HEK293 (cell line): ENCODE results near the gene SARM1.

Experiments used
- CTCF ChIA-PET: fragments of 350-600 bp; formaldehyde crosslinking; extraction: SDS; loops from one replicate; lab custom pipeline; 2021; ENCODE audit warnings: antibody characterized with exemption; lab: Yijun Ruan, JAX
- POLR2A ChIA-PET: fragments of 300-600 bp; formaldehyde crosslinking; extraction: SDS; loops from one replicate; lab custom pipeline; 2020; ENCODE audit warnings: antibody characterized with exemption, inconsistent platforms; lab: Yijun Ruan, JAX
- H3K27ac ChIP-seq: fragments of 200-500 bp; sonication (Bioruptor generic); 2 replicates; pipeline ENCODE4 v1.5.1; 2014; ENCODE audit warnings: low read depth, low read length, control low read depth, inconsistent platforms; ENCODE audit errors: extremely low read depth
- H3K36me3 ChIP-seq, 2 experiments: fragments of 200-500 bp in 1 of 2; sonication (Bioruptor generic) in 1 of 2; 1 replicate in 1 of 2; 2 replicates in 1 of 2; pipeline ENCODE4 v1.5.1; 2014 to 2017; ENCODE audit warnings: inconsistent platforms in 2 of 2, low read length in 2 of 2; ENCODE audit not compliant: control insufficient read depth in 2 of 2, insufficient read depth in 1 of 2
- H3K4me1 ChIP-seq: fragments of 200-500 bp; sonication (Bioruptor generic); 2 replicates; pipeline ENCODE4 v1.5.1; 2014; ENCODE audit warnings: mild to moderate bottlenecking, low read length, inconsistent platforms; ENCODE audit not compliant: control insufficient read depth, insufficient read depth
- H3K4me3 ChIP-seq: 2 replicates; pipeline ENCODE4 v1.5.1; 2011; ENCODE audit warnings: low read depth, mild to moderate bottlenecking, control low read depth, low read length, moderate library complexity
- H3K9me3 ChIP-seq: fragments of 200-500 bp; sonication (Bioruptor generic); 2 replicates; pipeline ENCODE4 v1.5.1; 2014; ENCODE audit warnings: low read depth, low read length, inconsistent platforms; ENCODE audit not compliant: control insufficient read depth, insufficient read depth
- HOXA7 ChIP-seq: sonication (generic); formaldehyde crosslinking; IDR thresholded peaks from 2 replicates; pipeline ENCODE4 v1.8.1; 2022; ENCODE audit warnings: missing genetic modification reagents, borderline replicate concordance
- OVOL3 ChIP-seq: fragments of 450-650 bp; formaldehyde crosslinking; IDR thresholded peaks from 2 replicates; pipeline ENCODE4 v1.5.1; 2016; ENCODE audit warnings: missing biosample characterization, missing genetic modification characterization
- ZBTB21 ChIP-seq: fragments of 450-650 bp; formaldehyde crosslinking; IDR thresholded peaks from 2 replicates; pipeline ENCODE4 v1.5.1; 2017; ENCODE audit warnings: missing biosample characterization, missing genetic modification characterization
- ZBTB8A ChIP-seq: fragments of 450-650 bp; formaldehyde crosslinking; IDR thresholded peaks from 2 replicates; pipeline ENCODE4 v1.5.1; 2016; ENCODE audit warnings: missing biosample characterization, missing genetic modification characterization
- ZNF114 ChIP-seq: fragments of 450-650 bp; formaldehyde crosslinking; IDR thresholded peaks from 2 replicates; pipeline ENCODE4 v1.5.0; 2017; ENCODE audit warnings: missing biosample characterization, missing genetic modification characterization
- ZNF133 ChIP-seq: fragments of 450-650 bp; formaldehyde crosslinking; IDR thresholded peaks from 2 replicates; pipeline ENCODE4 v1.5.1; 2016; ENCODE audit warnings: missing biosample characterization, missing genetic modification characterization
- ZNF174 ChIP-seq: fragments of 450-650 bp; formaldehyde crosslinking; IDR thresholded peaks from 2 replicates; pipeline ENCODE4 v1.5.0; 2017; ENCODE audit warnings: missing biosample characterization, mild to moderate bottlenecking, missing genetic modification characterization
- ZNF2 ChIP-seq: fragments of 450-650 bp; formaldehyde crosslinking; IDR thresholded peaks from 2 replicates; pipeline ENCODE4 v1.5.1; 2016; ENCODE audit warnings: missing biosample characterization, missing genetic modification characterization
- ZNF211 ChIP-seq: fragments of 450-650 bp; formaldehyde crosslinking; IDR thresholded peaks from 2 replicates; pipeline ENCODE4 v1.5.1; 2016; ENCODE audit warnings: low read depth, missing biosample characterization, missing genetic modification characterization
- ZNF792 ChIP-seq: fragments of 450-650 bp; formaldehyde crosslinking; IDR thresholded peaks from 2 replicates; pipeline ENCODE4 v1.5.1; 2016; ENCODE audit warnings: missing biosample characterization, missing genetic modification characterization
- TF ChIP-seq, protein P1 (sequence below): IDR thresholded peaks from 2 replicates; pipeline ENCODE4 v1.6.1; 2011; ENCODE audit warnings: mild to moderate bottlenecking, low read depth, low read length, borderline replicate concordance
- TF ChIP-seq, protein P2 (sequence below): fragments of 450-650 bp; formaldehyde crosslinking; IDR thresholded peaks from 2 replicates; pipeline ENCODE4 v1.5.1; 2016; ENCODE audit warnings: missing biosample characterization, missing genetic modification characterization, borderline replicate concordance
- TF ChIP-seq, protein P3 (sequence below): fragments of 450-650 bp; formaldehyde crosslinking; IDR thresholded peaks from 2 replicates; pipeline ENCODE4 v1.5.1; 2017; ENCODE audit warnings: missing biosample characterization, missing genetic modification characterization
- TF ChIP-seq, protein P4 (sequence below): fragments of 450-650 bp; formaldehyde crosslinking; IDR thresholded peaks from 2 replicates; pipeline ENCODE4 v1.5.1; 2017; ENCODE audit warnings: missing biosample characterization, missing genetic modification characterization
- TF ChIP-seq, protein P5 (sequence below): fragments of 450-650 bp; IDR thresholded peaks from 2 replicates; pipeline ENCODE4 v1.5.1; 2018; ENCODE audit warnings: missing biosample characterization, missing genetic modification characterization

SARM1 gene

DNA sequence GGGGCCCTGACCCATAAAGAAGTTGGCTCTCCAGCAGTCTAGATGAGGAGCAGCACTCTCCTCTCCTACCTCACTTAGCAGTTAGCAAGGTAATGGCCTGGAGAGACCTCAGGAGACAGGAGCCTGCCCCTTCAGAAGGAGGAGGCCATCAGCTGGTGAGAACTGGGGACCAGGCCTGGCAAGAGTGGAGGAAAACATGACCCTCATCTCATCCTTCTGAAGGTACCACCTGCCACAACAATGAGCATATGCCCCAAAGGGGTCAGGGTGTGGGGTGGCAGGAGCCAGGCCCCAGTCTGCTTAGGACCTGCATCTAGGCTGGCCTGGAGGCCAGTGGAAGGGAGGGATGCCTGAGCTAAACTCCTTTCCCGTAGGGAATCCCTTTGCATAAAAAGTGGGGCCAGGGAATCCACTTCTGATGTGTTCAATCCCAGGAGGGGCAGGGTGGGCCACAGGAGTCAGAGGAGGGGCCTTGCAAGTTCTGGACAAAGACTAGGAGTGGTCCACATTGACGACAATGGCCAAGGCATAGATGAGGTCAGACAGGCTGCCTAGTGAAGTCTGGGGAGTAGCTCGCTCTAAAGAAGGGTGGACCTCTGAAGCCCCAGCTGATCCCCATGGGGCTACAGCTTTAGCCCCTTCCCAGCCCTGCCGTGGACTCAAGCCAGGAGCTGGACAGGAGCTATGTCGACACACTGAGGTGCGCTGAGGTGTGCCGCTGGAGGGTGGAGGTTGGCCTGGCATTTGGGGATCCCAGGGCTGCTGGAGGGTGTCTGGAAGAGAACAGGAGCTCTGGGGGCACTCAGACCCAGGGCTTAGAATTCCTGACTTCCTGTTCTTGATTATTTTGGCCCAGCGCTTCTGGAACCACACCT lies 7.5 kb upstream of the SARM1 start:
- Histone ChIP-seq H3K4me3 (no peak overlapping the region), H3K4me1 (no peaks in the 10 kb centered on the region), H3K36me3 (peaks cover 28 to 61% of the 10 kb centered on the region in 2 experiments), H3K9me3 (no peaks in the 10 kb centered on the region), H3K27ac (no peak overlapping the region)
- TF ChIP-seq ZNF114 (tag by site-specific recombination) (no peak), ZNF2 (tag by site-specific recombination) (no peak), HOXA7 (CRISPR knock-in tag) (no peak), ZBTB21 (tag by site-specific recombination) (no peak), ZNF174 (tag by site-specific recombination) (no peak), ZNF133 (no peak), ZNF792 (tag by site-specific recombination) (no peak), OVOL3 (no peak), ZBTB8A (tag by site-specific recombination) (no peak), ZNF211 (tag by site-specific recombination) (no peak)
- TF ChIP-seq, protein P1, sequence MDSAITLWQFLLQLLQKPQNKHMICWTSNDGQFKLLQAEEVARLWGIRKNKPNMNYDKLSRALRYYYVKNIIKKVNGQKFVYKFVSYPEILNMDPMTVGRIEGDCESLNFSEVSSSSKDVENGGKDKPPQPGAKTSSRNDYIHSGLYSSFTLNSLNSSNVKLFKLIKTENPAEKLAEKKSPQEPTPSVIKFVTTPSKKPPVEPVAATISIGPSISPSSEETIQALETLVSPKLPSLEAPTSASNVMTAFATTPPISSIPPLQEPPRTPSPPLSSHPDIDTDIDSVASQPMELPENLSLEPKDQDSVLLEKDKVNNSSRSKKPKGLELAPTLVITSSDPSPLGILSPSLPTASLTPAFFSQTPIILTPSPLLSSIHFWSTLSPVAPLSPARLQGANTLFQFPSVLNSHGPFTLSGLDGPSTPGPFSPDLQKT = no peak
- TF ChIP-seq, protein P2, sequence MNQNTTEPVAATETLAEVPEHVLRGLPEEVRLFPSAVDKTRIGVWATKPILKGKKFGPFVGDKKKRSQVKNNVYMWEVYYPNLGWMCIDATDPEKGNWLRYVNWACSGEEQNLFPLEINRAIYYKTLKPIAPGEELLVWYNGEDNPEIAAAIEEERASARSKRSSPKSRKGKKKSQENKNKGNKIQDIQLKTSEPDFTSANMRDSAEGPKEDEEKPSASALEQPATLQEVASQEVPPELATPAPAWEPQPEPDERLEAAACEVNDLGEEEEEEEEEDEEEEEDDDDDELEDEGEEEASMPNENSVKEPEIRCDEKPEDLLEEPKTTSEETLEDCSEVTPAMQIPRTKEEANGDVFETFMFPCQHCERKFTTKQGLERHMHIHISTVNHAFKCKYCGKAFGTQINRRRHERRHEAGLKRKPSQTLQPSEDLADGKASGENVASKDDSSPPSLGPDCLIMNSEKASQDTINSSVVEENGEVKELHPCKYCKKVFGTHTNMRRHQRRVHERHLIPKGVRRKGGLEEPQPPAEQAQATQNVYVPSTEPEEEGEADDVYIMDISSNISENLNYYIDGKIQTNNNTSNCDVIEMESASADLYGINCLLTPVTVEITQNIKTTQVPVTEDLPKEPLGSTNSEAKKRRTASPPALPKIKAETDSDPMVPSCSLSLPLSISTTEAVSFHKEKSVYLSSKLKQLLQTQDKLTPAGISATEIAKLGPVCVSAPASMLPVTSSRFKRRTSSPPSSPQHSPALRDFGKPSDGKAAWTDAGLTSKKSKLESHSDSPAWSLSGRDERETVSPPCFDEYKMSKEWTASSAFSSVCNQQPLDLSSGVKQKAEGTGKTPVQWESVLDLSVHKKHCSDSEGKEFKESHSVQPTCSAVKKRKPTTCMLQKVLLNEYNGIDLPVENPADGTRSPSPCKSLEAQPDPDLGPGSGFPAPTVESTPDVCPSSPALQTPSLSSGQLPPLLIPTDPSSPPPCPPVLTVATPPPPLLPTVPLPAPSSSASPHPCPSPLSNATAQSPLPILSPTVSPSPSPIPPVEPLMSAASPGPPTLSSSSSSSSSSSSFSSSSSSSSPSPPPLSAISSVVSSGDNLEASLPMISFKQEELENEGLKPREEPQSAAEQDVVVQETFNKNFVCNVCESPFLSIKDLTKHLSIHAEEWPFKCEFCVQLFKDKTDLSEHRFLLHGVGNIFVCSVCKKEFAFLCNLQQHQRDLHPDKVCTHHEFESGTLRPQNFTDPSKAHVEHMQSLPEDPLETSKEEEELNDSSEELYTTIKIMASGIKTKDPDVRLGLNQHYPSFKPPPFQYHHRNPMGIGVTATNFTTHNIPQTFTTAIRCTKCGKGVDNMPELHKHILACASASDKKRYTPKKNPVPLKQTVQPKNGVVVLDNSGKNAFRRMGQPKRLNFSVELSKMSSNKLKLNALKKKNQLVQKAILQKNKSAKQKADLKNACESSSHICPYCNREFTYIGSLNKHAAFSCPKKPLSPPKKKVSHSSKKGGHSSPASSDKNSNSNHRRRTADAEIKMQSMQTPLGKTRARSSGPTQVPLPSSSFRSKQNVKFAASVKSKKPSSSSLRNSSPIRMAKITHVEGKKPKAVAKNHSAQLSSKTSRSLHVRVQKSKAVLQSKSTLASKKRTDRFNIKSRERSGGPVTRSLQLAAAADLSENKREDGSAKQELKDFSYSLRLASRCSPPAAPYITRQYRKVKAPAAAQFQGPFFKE (tag by site-specific recombination) = no peak
- TF ChIP-seq, protein P3, sequence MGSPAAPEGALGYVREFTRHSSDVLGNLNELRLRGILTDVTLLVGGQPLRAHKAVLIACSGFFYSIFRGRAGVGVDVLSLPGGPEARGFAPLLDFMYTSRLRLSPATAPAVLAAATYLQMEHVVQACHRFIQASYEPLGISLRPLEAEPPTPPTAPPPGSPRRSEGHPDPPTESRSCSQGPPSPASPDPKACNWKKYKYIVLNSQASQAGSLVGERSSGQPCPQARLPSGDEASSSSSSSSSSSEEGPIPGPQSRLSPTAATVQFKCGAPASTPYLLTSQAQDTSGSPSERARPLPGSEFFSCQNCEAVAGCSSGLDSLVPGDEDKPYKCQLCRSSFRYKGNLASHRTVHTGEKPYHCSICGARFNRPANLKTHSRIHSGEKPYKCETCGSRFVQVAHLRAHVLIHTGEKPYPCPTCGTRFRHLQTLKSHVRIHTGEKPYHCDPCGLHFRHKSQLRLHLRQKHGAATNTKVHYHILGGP = no peak
- TF ChIP-seq, protein P4, sequence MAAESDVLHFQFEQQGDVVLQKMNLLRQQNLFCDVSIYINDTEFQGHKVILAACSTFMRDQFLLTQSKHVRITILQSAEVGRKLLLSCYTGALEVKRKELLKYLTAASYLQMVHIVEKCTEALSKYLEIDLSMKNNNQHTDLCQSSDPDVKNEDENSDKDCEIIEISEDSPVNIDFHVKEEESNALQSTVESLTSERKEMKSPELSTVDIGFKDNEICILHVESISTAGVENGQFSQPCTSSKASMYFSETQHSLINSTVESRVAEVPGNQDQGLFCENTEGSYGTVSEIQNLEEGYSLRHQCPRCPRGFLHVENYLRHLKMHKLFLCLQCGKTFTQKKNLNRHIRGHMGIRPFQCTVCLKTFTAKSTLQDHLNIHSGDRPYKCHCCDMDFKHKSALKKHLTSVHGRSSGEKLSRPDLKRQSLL (tag by site-specific recombination) = no peak
- TF ChIP-seq, protein P5, sequence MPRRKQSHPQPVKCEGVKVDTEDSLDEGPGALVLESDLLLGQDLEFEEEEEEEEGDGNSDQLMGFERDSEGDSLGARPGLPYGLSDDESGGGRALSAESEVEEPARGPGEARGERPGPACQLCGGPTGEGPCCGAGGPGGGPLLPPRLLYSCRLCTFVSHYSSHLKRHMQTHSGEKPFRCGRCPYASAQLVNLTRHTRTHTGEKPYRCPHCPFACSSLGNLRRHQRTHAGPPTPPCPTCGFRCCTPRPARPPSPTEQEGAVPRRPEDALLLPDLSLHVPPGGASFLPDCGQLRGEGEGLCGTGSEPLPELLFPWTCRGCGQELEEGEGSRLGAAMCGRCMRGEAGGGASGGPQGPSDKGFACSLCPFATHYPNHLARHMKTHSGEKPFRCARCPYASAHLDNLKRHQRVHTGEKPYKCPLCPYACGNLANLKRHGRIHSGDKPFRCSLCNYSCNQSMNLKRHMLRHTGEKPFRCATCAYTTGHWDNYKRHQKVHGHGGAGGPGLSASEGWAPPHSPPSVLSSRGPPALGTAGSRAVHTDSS (tag by site-specific recombination) = no peak
- CTCF ChIA-PET = interaction anchor here (0.6 kb wide), 2 partner anchors 112 to 131 kb away, joined by 3 read pairs; no protein-coding TSS in a partner anchor
- POLR2A ChIA-PET = interaction anchor here (0.8 to 2.3 kb wide), 3 partner anchors 11 to 41 kb away, joined by 3 to 9 read pairs (median 4); partner anchors contain the start of genes IFT20 and TNFAIP1
